SK-N-SH (cell line): ENCODE measurements around the gene GNG12. TPM values are rescaled to one million over a fixed set of nuclear protein-coding genes. Genes with fewer than 3 reads are reported as not detected.

Experiments
- CTCF ChIA-PET: fragments of 300-600, 350-600 bp; formaldehyde crosslinking; extraction: SDS; loops from one replicate; lab custom pipeline; 2021; lab: Yijun Ruan, JAX
- POLR2A ChIA-PET: fragments of 350-600 bp; sonication (Branson Sonifier 250); formaldehyde crosslinking; extraction: SDS; loops from one replicate; lab custom pipeline; 2020; ENCODE audit warnings: antibody characterized with exemption, inconsistent platforms; lab: Yijun Ruan, JAX
- DNase-seq: peaks from one replicate; pipeline ENCODE4 v3.0.0; 2012
- H2AFZ ChIP-seq: fragments of 200-600 bp; sonication (generic); 2 replicates; pipeline ENCODE4 v1.8.1; 2016; ENCODE audit warnings: antibody characterized with exemption, mild to moderate bottlenecking, low read depth
- H3F3A ChIP-seq: fragments of 200-600 bp; sonication (generic); replicated peaks from 2 replicates; pipeline ENCODE3; 2016; ENCODE audit warnings: antibody characterized with exemption, mild to moderate bottlenecking; ENCODE audit not compliant: insufficient read depth
- H3K27ac ChIP-seq, 2 experiments: fragments of 200-500 bp in 1 of 2; fragments of 200-600 bp in 1 of 2; sonication (Bioruptor generic) in 1 of 2; sonication (generic), shearing (Covaris generic) in 1 of 2; 2 replicates each; pipeline versions ENCODE4 v1.5.1 to v1.6.1; 2014 to 2016; ENCODE audit warnings: low read depth in 2 of 2, inconsistent platforms in 1 of 2, low read length in 1 of 2, mild to moderate bottlenecking in 1 of 2, mixed read lengths in 1 of 2
- H3K27me3 ChIP-seq: fragments of 200-600 bp; sonication (generic), shearing (Covaris generic); 2 replicates; pipeline ENCODE4 v1.6.1; 2016; ENCODE audit warnings: mixed run types; ENCODE audit not compliant: insufficient read depth
- H3K36me3 ChIP-seq, 2 experiments: fragments of 200-500 bp in 1 of 2; fragments of 200-600 bp in 1 of 2; sonication (Bioruptor generic) in 1 of 2; sonication (generic) in 1 of 2; replicated peaks in 1 of 2; 2 replicates each; pipeline versions ENCODE3 to v1.5.1; 2014 to 2016; ENCODE audit warnings: low read length in 1 of 2, mild to moderate bottlenecking in 1 of 2; ENCODE audit not compliant: insufficient read depth in 2 of 2, control insufficient read depth in 1 of 2
- H3K4me1 ChIP-seq, 2 experiments: fragments of 200-500 bp in 1 of 2; fragments of 200-600 bp in 1 of 2; sonication (Bioruptor generic) in 1 of 2; sonication (generic), shearing (Covaris generic) in 1 of 2; 2 replicates each; pipeline versions ENCODE4 v1.5.1 to v1.6.1; 2014 to 2016; ENCODE audit warnings: low read depth in 1 of 2, low read length in 1 of 2, mixed run types in 1 of 2; ENCODE audit not compliant: insufficient read depth in 2 of 2, control insufficient read depth in 1 of 2
- H3K4me2 ChIP-seq: fragments of 200-600 bp; sonication (generic), shearing (Covaris generic); 2 replicates; pipeline ENCODE4 v1.6.1; 2017; ENCODE audit warnings: mixed run types
- H3K4me3 ChIP-seq, 2 experiments: fragments of 200-500 bp in 1 of 2; fragments of 200-600 bp in 1 of 2; sonication (Bioruptor generic) in 1 of 2; sonication (generic), shearing (Covaris generic) in 1 of 2; 2 replicates each; pipeline versions ENCODE4 v1.5.1 to v1.8.1; 2014 to 2016; ENCODE audit warnings: low read depth in 2 of 2, inconsistent platforms in 1 of 2, low read length in 1 of 2, mild to moderate bottlenecking in 1 of 2, mixed read lengths in 1 of 2, moderate library complexity in 1 of 2
- H3K79me2 ChIP-seq: fragments of 200-600 bp; sonication (generic); 2 replicates; pipeline ENCODE4 v1.8.1; 2017; ENCODE audit warnings: mild to moderate bottlenecking; ENCODE audit not compliant: insufficient read depth
- H3K9ac ChIP-seq: fragments of 200-600 bp; sonication (generic); 2 replicates; pipeline ENCODE4 v1.6.1; 2017; ENCODE audit warnings: mixed run types
- H3K9me2 ChIP-seq: fragments of 200-600 bp; sonication (generic); 2 replicates; pipeline ENCODE4 v1.6.1; 2017; ENCODE audit warnings: mixed run types
- H3K9me3 ChIP-seq: fragments of 200-600 bp; sonication (generic); 2 replicates; pipeline ENCODE4 v1.6.1; 2017; ENCODE audit warnings: mixed run types, mild to moderate bottlenecking, moderate library complexity
- H4K20me1 ChIP-seq: fragments of 200-600 bp; sonication (generic); 2 replicates; pipeline ENCODE4 v1.6.1; 2017; ENCODE audit warnings: mild to moderate bottlenecking, mixed run types; ENCODE audit not compliant: insufficient read depth
- ELF1 ChIP-seq: IDR thresholded peaks from 2 replicates; pipeline ENCODE4 v1.4.0; 2012
- EZH2phosphoT487 ChIP-seq: fragments of 200-600 bp; sonication (generic); IDR thresholded peaks from 2 replicates; pipeline ENCODE4 v1.6.1; 2017; ENCODE audit warnings: low read depth, mixed run types, mild to moderate bottlenecking, antibody characterized with exemption, moderate library complexity, borderline replicate concordance
- FOXM1 ChIP-seq: IDR thresholded peaks from 2 replicates; pipeline ENCODE4 v1.4.0; 2012; ENCODE audit warnings: low read depth, mild to moderate bottlenecking
- GABPA ChIP-seq: IDR thresholded peaks from 2 replicates; pipeline ENCODE4 v1.4.0; 2012; ENCODE audit warnings: low read depth, mild to moderate bottlenecking
- GATA2 ChIP-seq: sonication (generic); formaldehyde crosslinking; IDR thresholded peaks from 2 replicates; pipeline ENCODE4 v1.5.0; 2020; ENCODE audit warnings: mild to moderate bottlenecking, missing genetic modification reagents
- JUND ChIP-seq: IDR thresholded peaks from 2 replicates; pipeline ENCODE4 v1.4.0; 2012
- MXI1 ChIP-seq: IDR thresholded peaks from 2 replicates; pipeline ENCODE4 v1.6.1; 2012; ENCODE audit warnings: mild to moderate bottlenecking, low read depth, low read length, improper control_type of control experiment
- RAD21 ChIP-seq: IDR thresholded peaks from 2 replicates; pipeline ENCODE4 v1.6.1; 2012; ENCODE audit warnings: mild to moderate bottlenecking, low read length
- RCOR1 ChIP-seq: fragments of 150-350 bp; IDR thresholded peaks from 2 replicates; pipeline ENCODE4 v1.6.1; 2017; ENCODE audit warnings: antibody characterized with exemption, low read length
- RFX5 ChIP-seq: IDR thresholded peaks from 2 replicates; pipeline ENCODE4 v1.6.1; 2012; ENCODE audit warnings: mild to moderate bottlenecking, improper control_type of control experiment, low read length
- RXRA ChIP-seq: IDR thresholded peaks from 2 replicates; pipeline ENCODE4 v1.4.0; 2012; ENCODE audit warnings: low read depth, mild to moderate bottlenecking, borderline replicate concordance
- SIN3A ChIP-seq: IDR thresholded peaks from 2 replicates; pipeline ENCODE4 v1.6.1; 2012; ENCODE audit warnings: low read depth, mild to moderate bottlenecking, low read length, moderate library complexity, borderline replicate concordance
- TCF12 ChIP-seq: IDR thresholded peaks from 2 replicates; pipeline ENCODE4 v1.4.0; 2012
- WGBS: methylation state at CpG from one replicate; pipeline ENCODE4 v1.1.6; 2017; ENCODE audit warnings: low lambda C conversion rate; 5-methylcytosine and 5-hydroxymethylcytosine counted together
- polyA plus RNA-seq, 3 experiments: library from polyadenylated mRNA; depleted of rRNA; stranded (reverse); fragments of >200 nt; gene quantifications; 2 replicates each; pipeline ENCODE4 v1.2.3, GENCODE V29; 2012
- TF ChIP-seq, protein P1 (sequence below): IDR thresholded peaks from 2 replicates; pipeline ENCODE4; 2012
- TF ChIP-seq, protein P2 (sequence below): IDR thresholded peaks from 2 replicates; pipeline ENCODE4 v1.4.0; 2012; ENCODE audit warnings: low read depth, borderline replicate concordance

The GNG12 gene
- polyA plus RNA-seq, 1 of the 3 experiments (the other 2 are of a cell fraction), result 41.2 TPM

DNA sequence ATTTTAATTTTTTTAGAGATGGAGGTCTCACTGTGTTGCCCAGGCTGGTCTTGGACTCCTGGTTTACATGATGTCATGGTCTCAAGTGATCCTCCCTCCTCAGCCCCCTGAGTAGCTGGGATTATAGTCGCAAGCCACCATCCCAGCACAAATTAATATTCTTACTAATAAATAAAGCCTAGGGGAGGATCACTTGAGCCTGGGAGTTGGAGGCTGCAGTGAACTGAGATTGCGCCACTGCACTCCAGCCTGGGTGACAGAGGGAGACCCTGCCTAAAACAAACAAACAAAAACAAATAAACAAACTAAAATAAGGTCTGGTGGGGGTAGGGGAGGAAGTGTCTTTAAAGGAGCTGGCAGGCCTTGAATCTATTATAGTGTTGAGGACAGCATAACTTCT lies 157.0 kb downstream of the GNG12 start:
- H3K27me3 ChIP-seq, result no peaks in the 10 kb centered on the region
- TF ChIP-seq RAD21 (no peak), GATA2 (CRISPR knock-in tag) (no peak), ELF1 (no peak), RXRA (no peak), JUND (no peak), EZH2phosphoT487 (no peak), MXI1 (no peak), FOXM1 (no peak), RCOR1 (no peak), TCF12 (no peak), RFX5 (no peak)
- TF ChIP-seq, protein P1, sequence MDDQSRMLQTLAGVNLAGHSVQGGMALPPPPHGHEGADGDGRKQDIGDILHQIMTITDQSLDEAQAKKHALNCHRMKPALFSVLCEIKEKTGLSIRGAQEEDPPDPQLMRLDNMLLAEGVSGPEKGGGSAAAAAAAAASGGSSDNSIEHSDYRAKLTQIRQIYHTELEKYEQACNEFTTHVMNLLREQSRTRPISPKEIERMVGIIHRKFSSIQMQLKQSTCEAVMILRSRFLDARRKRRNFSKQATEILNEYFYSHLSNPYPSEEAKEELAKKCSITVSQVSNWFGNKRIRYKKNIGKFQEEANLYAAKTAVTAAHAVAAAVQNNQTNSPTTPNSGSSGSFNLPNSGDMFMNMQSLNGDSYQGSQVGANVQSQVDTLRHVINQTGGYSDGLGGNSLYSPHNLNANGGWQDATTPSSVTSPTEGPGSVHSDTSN, result no peak
- TF ChIP-seq, protein P2, sequence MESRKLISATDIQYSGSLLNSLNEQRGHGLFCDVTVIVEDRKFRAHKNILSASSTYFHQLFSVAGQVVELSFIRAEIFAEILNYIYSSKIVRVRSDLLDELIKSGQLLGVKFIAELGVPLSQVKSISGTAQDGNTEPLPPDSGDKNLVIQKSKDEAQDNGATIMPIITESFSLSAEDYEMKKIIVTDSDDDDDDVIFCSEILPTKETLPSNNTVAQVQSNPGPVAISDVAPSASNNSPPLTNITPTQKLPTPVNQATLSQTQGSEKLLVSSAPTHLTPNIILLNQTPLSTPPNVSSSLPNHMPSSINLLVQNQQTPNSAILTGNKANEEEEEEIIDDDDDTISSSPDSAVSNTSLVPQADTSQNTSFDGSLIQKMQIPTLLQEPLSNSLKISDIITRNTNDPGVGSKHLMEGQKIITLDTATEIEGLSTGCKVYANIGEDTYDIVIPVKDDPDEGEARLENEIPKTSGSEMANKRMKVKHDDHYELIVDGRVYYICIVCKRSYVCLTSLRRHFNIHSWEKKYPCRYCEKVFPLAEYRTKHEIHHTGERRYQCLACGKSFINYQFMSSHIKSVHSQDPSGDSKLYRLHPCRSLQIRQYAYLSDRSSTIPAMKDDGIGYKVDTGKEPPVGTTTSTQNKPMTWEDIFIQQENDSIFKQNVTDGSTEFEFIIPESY, result no peak
- no peak for DNase-seq
- no peak overlapping the region for H3K4me2 ChIP-seq
- ChIA-PET CTCF (interaction anchor here (0.6 to 1.8 kb wide), 5 partner anchors 9 to 114 kb away, joined by 3 to 12 read pairs (median 5); partner anchors contain the start of gene GADD45A), POLR2A (interaction anchor here (1.7 to 2.2 kb wide), 2 partner anchors 9 kb away, joined by 5 to 25 read pairs; partner anchors contain the start of gene GADD45A)
- no peak overlapping the region for H3K4me3 ChIP-seq
- WGBS, result 98% methylated on average over 2 of the region's 2 CpGs
- H3F3A ChIP-seq, result peaks cover 8% of the 10 kb centered on the region
- no peaks in the 10 kb centered on the region for H3K79me2 ChIP-seq
- H3K4me1 ChIP-seq, result peaks cover 13 to 16% of the 10 kb centered on the region in 2 experiments; a peak in 3 of 4 replicates
- H3K9ac ChIP-seq, result no peak overlapping the region
- no peaks in the 10 kb centered on the region for H3K36me3 ChIP-seq
- H2AFZ ChIP-seq, result no peak overlapping the region
- H3K27ac ChIP-seq, result no peak overlapping the region
- no peaks in the 10 kb centered on the region for H4K20me1 ChIP-seq
- no peaks in the 10 kb centered on the region for H3K9me2 ChIP-seq
- H3K9me3 ChIP-seq, result no peaks in the 10 kb centered on the region

DNA sequence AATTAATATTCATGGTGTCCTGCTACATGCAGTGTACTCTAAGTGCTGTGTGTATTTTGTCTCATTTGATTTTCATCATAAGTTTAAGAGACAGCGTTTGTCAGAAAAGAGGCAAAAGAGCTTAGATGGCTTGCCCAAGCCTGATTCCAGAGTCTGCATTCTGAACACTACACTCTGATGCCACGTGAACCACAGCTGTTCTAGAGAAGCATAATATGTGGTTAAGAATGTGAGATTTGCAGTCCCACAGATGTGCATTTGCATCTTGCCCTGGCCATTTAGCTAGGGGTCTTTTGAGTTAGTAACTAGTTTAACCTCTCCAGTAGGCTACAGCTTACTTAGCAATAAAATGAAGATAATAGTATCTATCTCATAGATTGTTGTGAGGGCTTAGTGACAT lies 157.5 kb downstream of the GNG12 start:
- no peak overlapping the region for H2AFZ ChIP-seq
- H3K27me3 ChIP-seq, result no peaks in the 10 kb centered on the region
- TF ChIP-seq JUND, result no peak
- TF ChIP-seq SIN3A, result no peak
- no peak for TF ChIP-seq GABPA
- no peak for TF ChIP-seq RAD21
- no peak for TF ChIP-seq TCF12
- TF ChIP-seq, all 33 proteins: peak for 0
- H3K4me3 ChIP-seq, result no peak overlapping the region
- peak overlapping the region in 1 of 2 experiments; percentile 41; a peak in 1 of 4 replicates for H3K27ac ChIP-seq
- no peaks in the 10 kb centered on the region for H4K20me1 ChIP-seq
- H3K9ac ChIP-seq, result no peak overlapping the region
- ChIA-PET CTCF (interaction anchor here (0.6 to 2.4 kb wide), 6 partner anchors 9 to 143 kb away, joined by 3 to 12 read pairs (median 6); partner anchors contain the start of gene GADD45A), POLR2A (interaction anchor here (2.2 kb wide), 1 partner anchor 10 kb away, joined by 25 read pairs; the partner anchor contains the start of gene GADD45A)
- no peak for DNase-seq
- H3K9me2 ChIP-seq, result no peaks in the 10 kb centered on the region
- 95% methylated on average over 2 of the region's 2 CpGs for WGBS
- no peaks in the 10 kb centered on the region for H3K79me2 ChIP-seq
- H3K4me1 ChIP-seq, result peaks cover 13 to 16% of the 10 kb centered on the region in 2 experiments; a peak in 3 of 4 replicates
- no peak overlapping the region for H3K4me2 ChIP-seq
- H3K36me3 ChIP-seq, result no peaks in the 10 kb centered on the region
- no peaks in the 10 kb centered on the region for H3K9me3 ChIP-seq
- H3F3A ChIP-seq, result peaks cover 8% of the 10 kb centered on the region
